K562 (cell line): ENCODE results near the gene ZER1. TPM values are rescaled to one million over a fixed set of nuclear protein-coding genes. Genes with fewer than 3 reads are reported as not detected.

Experiments
- BRD9 ChIP-seq: fragments of 450-650 bp; IDR thresholded peaks from 2 replicates; pipeline ENCODE4 v1.6.1; 2018; ENCODE audit warnings: low read depth; ENCODE audit not compliant: partially characterized antibody
- DIDO1 ChIP-seq: fragments of 450-650 bp; IDR thresholded peaks from 2 replicates; pipeline ENCODE4 v1.6.1; 2016; ENCODE audit warnings: low read depth, missing biosample characterization, missing genetic modification characterization
- FUS ChIP-seq: fragments of 200-400 bp; formaldehyde crosslinking; optimal IDR thresholded peaks from 2 replicates; pipeline ENCODE3; 2017; ENCODE audit warnings: low read depth, low read length
- ILF3 ChIP-seq: fragments of 450-650 bp; IDR thresholded peaks from 2 replicates; pipeline ENCODE4 v1.6.1; 2018; ENCODE audit warnings: antibody characterized with exemption, mild to moderate bottlenecking, moderate library complexity, borderline replicate concordance
- KLF10 ChIP-seq: fragments of 250-450 bp; sonication (Bioruptor Pico); IDR thresholded peaks from 2 replicates; pipeline ENCODE4 v1.6.1; 2021; ENCODE audit warnings: matching md5 sums
- MEF2D ChIP-seq: conservative IDR thresholded peaks from 2 replicates; pipeline ENCODE4 v1.6.1; 2016; ENCODE audit warnings: low read depth, missing genetic modification characterization, missing compliant biosample characterization
- NFIX ChIP-seq: fragments of 250-450 bp; sonication (Bioruptor Pico); IDR thresholded peaks from 2 replicates; pipeline ENCODE4 v1.4.0; 2020; ENCODE audit warnings: low read depth, mild to moderate bottlenecking, moderate library complexity
- RBM34 ChIP-seq: fragments of 200-400 bp; formaldehyde crosslinking; IDR thresholded peaks from 2 replicates; pipeline ENCODE4 v1.6.1; 2018; ENCODE audit warnings: low read length, borderline replicate concordance; ENCODE audit not compliant: insufficient read depth
- TEAD1 ChIP-seq, 2 experiments: fragments of 450-650 bp in 1 of 2; sonication (generic) in 1 of 2; formaldehyde crosslinking; IDR thresholded peaks; 2 replicates each; pipeline versions ENCODE4 v1.4.0 to v1.8.0; 2020 to 2022; ENCODE audit warnings: mild to moderate bottlenecking in 2 of 2, missing genetic modification reagents in 1 of 2
- TRIM28 ChIP-seq: fragments of 450-650 bp; IDR thresholded peaks from 2 replicates; pipeline ENCODE4 v1.6.1; 2017
- ZKSCAN3 ChIP-seq: fragments of 250-450 bp; sonication (Bioruptor Pico); IDR thresholded peaks from 2 replicates; pipeline ENCODE4 v1.4.0; 2020
- ZNF197 ChIP-seq: fragments of 200-800 bp; sonication (Bioruptor generic); IDR thresholded peaks from 2 replicates; pipeline ENCODE4 v1.6.1; 2016; ENCODE audit warnings: low read depth, missing genetic modification characterization, missing compliant biosample characterization
- ZNF347 ChIP-seq: fragments of 450-650 bp; formaldehyde crosslinking; IDR thresholded peaks from 2 replicates; pipeline ENCODE4 v1.4.0; 2020; ENCODE audit warnings: low read depth, mild to moderate bottlenecking, moderate library complexity
- ZNF444 ChIP-seq: fragments of 250-450 bp; sonication (Bioruptor Pico); IDR thresholded peaks from 2 replicates; pipeline ENCODE4 v1.4.0; 2020; ENCODE audit warnings: mild to moderate bottlenecking, moderate library complexity
- polyA plus RNA-seq, 8 experiments: library from polyadenylated mRNA; depleted of rRNA in 4 of 8; stranded (reverse) in 5 of 8; unstranded in 3 of 8; fragments of >200 nt; fragmentation: Nextera tagmentation in 2 of 8; fragmentation: Illumina TruSeq in 1 of 8; extraction: Ambion mirVana in 2 of 8; extraction: Trizol in 1 of 8; gene quantifications; 2 replicates each; pipeline versions ENCODE4 v1.2.1 to v1.2.3, GENCODE V29; 2011 to 2014; ENCODE audit warnings: inconsistent platforms in 1 of 8, missing spikeins in 1 of 8
- total RNA-seq, 7 experiments: library from RNA; depleted of rRNA in 6 of 7; stranded (reverse); fragments of >200 nt in 6 of 7; fragmentation: Illumina TruSeq in 2 of 7; extraction: Trizol in 2 of 7; gene quantifications; 2 replicates each; pipeline versions ENCODE4 v1.2.1 to v1.2.3, GENCODE V29; 2011 to 2021; ENCODE audit warnings: low replicate concordance in 1 of 7
- TF ChIP-seq, protein P1 (sequence below), 2 experiments: fragments of 450-650 bp; conservative IDR thresholded peaks; 2 replicates each; pipeline ENCODE4 v1.6.1; 2017; ENCODE audit warnings: mild to moderate bottlenecking in 2 of 2, moderate library complexity in 2 of 2
- TF ChIP-seq, protein P2 (sequence below): sonication (generic); formaldehyde crosslinking; IDR thresholded peaks from 2 replicates; pipeline ENCODE4 v1.9.0; 2022; ENCODE audit warnings: mild to moderate bottlenecking, missing genetic modification reagents
- TF ChIP-seq, protein P3 (sequence below), 3 experiments: fragments of 200-800 bp in 1 of 3; fragments of 250-450 bp in 1 of 3; fragments of 450-650 bp in 1 of 3; sonication (Bioruptor Pico) in 1 of 3; sonication (Bioruptor generic) in 1 of 3; formaldehyde crosslinking in 1 of 3; IDR thresholded peaks; 2 replicates each; pipeline versions ENCODE4 v1.6.1 to v1.8.0; 2016 to 2022; ENCODE audit warnings: mild to moderate bottlenecking in 2 of 3, missing genetic modification characterization in 2 of 3, missing compliant biosample characterization in 1 of 3, moderate library complexity in 1 of 3
- TF ChIP-seq, protein P4 (sequence below): fragments of 250-450 bp; sonication (Bioruptor Pico); IDR thresholded peaks from 2 replicates; pipeline ENCODE4 v1.8.0; 2021; ENCODE audit warnings: moderate library complexity, mild to moderate bottlenecking, inconsistent platforms
- TF ChIP-seq, protein P5 (sequence below): sonication (generic); formaldehyde crosslinking; IDR thresholded peaks from 2 replicates; pipeline ENCODE4 v1.8.1; 2023; ENCODE audit warnings: mild to moderate bottlenecking, missing genetic modification reagents

The ZER1 gene
- total and polyA plus RNA-seq, 9 of the 15 experiments (the other 6 are each of a cell fraction or from before 2014, with no cell fraction given) = 0.07 to 10.7 (median 6.2) TPM

DNA sequence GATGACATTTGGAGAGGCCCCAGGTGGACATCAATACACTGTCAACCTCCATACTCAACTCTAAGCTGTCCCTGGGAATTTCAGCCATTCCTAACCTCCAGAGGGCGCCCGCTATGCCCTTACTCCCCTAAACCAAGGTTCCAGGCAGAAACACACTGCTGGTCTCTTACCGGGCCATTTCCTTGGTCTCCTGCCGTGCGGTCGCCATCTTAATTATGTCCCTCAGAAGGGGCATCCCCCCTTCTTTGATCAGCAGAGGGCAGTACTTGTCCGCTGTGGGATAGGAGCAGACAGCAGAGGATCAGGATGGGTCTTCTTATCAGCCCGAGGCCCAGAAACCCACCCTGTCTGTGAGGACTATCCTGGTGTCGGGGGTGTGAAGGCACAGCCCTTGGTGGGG, 38.5 kb downstream of the ZER1 start (continued):
- TF ChIP-seq MEF2D (tag) (0 out of 2 replicates have a peak, but pooled peaks have one; percentile 25), TEAD1 (CRISPR knock-in tag; IDR thresholded peaks at IDR 0.05) (peak in 1 of 2 experiments; percentile 25; a peak in 1 of 4 replicates), ZKSCAN3 (no peak), ZNF347 (no peak), ZNF444 (CRISPR knock-in tag) (no peak), BRD9 (peak; percentile 74), DIDO1 (no peak), NFIX (CRISPR knock-in tag) (no peak), TRIM28 (no peak), ZNF197 (CRISPR knock-in tag) (no peak), KLF10 (CRISPR knock-in tag) (no peak), RBM34 (no peak), FUS (no peak), ILF3 (no peak)
- TF ChIP-seq, protein P1, sequence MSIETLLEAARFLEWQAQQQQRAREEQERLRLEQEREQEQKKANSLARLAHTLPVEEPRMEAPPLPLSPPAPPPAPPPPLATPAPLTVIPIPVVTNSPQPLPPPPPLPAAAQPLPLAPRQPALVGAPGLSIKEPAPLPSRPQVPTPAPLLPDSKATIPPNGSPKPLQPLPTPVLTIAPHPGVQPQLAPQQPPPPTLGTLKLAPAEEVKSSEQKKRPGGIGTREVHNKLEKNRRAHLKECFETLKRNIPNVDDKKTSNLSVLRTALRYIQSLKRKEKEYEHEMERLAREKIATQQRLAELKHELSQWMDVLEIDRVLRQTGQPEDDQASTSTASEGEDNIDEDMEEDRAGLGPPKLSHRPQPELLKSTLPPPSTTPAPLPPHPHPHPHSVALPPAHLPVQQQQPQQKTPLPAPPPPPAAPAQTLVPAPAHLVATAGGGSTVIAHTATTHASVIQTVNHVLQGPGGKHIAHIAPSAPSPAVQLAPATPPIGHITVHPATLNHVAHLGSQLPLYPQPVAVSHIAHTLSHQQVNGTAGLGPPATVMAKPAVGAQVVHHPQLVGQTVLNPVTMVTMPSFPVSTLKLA (conservative IDR thresholded peaks at IDR 0.05) = no peak; a peak in 1 of 4 replicates
- TF ChIP-seq, protein P2, sequence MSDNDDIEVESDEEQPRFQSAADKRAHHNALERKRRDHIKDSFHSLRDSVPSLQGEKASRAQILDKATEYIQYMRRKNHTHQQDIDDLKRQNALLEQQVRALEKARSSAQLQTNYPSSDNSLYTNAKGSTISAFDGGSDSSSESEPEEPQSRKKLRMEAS (CRISPR knock-in tag) = no peak
- TF ChIP-seq, protein P3, sequence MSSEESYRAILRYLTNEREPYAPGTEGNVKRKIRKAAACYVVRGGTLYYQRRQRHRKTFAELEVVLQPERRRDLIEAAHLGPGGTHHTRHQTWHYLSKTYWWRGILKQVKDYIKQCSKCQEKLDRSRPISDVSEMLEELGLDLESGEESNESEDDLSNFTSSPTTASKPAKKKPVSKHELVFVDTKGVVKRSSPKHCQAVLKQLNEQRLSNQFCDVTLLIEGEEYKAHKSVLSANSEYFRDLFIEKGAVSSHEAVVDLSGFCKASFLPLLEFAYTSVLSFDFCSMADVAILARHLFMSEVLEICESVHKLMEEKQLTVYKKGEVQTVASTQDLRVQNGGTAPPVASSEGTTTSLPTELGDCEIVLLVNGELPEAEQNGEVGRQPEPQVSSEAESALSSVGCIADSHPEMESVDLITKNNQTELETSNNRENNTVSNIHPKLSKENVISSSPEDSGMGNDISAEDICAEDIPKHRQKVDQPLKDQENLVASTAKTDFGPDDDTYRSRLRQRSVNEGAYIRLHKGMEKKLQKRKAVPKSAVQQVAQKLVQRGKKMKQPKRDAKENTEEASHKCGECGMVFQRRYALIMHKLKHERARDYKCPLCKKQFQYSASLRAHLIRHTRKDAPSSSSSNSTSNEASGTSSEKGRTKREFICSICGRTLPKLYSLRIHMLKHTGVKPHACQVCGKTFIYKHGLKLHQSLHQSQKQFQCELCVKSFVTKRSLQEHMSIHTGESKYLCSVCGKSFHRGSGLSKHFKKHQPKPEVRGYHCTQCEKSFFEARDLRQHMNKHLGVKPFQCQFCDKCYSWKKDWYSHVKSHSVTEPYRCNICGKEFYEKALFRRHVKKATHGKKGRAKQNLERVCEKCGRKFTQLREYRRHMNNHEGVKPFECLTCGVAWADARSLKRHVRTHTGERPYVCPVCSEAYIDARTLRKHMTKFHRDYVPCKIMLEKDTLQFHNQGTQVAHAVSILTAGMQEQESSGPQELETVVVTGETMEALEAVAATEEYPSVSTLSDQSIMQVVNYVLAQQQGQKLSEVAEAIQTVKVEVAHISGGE (CRISPR knock-in tag; IDR thresholded peaks at IDR 0.05) = peak in 2 of 3 experiments; percentile 28 to 82; a peak in 2 of 6 replicates
- TF ChIP-seq, protein P4, sequence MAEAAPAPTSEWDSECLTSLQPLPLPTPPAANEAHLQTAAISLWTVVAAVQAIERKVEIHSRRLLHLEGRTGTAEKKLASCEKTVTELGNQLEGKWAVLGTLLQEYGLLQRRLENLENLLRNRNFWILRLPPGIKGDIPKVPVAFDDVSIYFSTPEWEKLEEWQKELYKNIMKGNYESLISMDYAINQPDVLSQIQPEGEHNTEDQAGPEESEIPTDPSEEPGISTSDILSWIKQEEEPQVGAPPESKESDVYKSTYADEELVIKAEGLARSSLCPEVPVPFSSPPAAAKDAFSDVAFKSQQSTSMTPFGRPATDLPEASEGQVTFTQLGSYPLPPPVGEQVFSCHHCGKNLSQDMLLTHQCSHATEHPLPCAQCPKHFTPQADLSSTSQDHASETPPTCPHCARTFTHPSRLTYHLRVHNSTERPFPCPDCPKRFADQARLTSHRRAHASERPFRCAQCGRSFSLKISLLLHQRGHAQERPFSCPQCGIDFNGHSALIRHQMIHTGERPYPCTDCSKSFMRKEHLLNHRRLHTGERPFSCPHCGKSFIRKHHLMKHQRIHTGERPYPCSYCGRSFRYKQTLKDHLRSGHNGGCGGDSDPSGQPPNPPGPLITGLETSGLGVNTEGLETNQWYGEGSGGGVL = no peak
- TF ChIP-seq, protein P5, sequence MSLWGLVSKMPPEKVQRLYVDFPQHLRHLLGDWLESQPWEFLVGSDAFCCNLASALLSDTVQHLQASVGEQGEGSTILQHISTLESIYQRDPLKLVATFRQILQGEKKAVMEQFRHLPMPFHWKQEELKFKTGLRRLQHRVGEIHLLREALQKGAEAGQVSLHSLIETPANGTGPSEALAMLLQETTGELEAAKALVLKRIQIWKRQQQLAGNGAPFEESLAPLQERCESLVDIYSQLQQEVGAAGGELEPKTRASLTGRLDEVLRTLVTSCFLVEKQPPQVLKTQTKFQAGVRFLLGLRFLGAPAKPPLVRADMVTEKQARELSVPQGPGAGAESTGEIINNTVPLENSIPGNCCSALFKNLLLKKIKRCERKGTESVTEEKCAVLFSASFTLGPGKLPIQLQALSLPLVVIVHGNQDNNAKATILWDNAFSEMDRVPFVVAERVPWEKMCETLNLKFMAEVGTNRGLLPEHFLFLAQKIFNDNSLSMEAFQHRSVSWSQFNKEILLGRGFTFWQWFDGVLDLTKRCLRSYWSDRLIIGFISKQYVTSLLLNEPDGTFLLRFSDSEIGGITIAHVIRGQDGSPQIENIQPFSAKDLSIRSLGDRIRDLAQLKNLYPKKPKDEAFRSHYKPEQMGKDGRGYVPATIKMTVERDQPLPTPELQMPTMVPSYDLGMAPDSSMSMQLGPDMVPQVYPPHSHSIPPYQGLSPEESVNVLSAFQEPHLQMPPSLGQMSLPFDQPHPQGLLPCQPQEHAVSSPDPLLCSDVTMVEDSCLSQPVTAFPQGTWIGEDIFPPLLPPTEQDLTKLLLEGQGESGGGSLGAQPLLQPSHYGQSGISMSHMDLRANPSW (CRISPR knock-in tag) = 0 out of 2 replicates have a peak, but pooled peaks have one; percentile 16
